ENCODE results near the gene EXOC3L4.
"Not testable (repeated sequence)": the region's sequence is repeated elsewhere in the genome, so short reads cannot be mapped to it uniquely, and the experiment has no call there.

The EXOC3L4 gene

GRCh38 chr14:103113774-103114173 is 19.2 kb downstream of the EXOC3L4 start:
- H3K27ac Mint-ChIP-seq = no peak overlapping the region
- no peak overlapping the region for H3K4me3 Mint-ChIP-seq
- peaks cover 11% of the 10 kb centered on the region for H3K27me3 Mint-ChIP-seq
- H3K9me3 Mint-ChIP-seq = no peaks in the 10 kb centered on the region
- H3K4me1 Mint-ChIP-seq (ENCODE audit: low read depth) = peaks cover 8% of the 10 kb centered on the region
- DNase-seq = no peak
- no peaks in the 10 kb centered on the region for H3K36me3 Mint-ChIP-seq (ENCODE audit: low read depth)

GRCh38 chr14:103115086-103115679 is 20.7 kb downstream of the EXOC3L4 start:
- not testable (repeated sequence) for H3K27ac Mint-ChIP-seq; DNase-seq; H3K36me3 Mint-ChIP-seq (ENCODE audit: low read depth); H3K9me3 Mint-ChIP-seq; H3K4me1 Mint-ChIP-seq (ENCODE audit: low read depth); H3K4me3 Mint-ChIP-seq
- peaks cover 17% of the 10 kb centered on the region for H3K27me3 Mint-ChIP-seq

- Mint-ChIP-seq H3K4me1 (ENCODE audit: low read depth) (peaks cover 8% of the 10 kb centered on the region), H3K36me3 (ENCODE audit: low read depth) (no peaks in the 10 kb centered on the region), H3K4me3 (no peak overlapping the region), H3K27ac (no peak overlapping the region), H3K27me3 (peaks cover 19% of the 10 kb centered on the region), H3K9me3 (no peaks in the 10 kb centered on the region)
- DNase-seq = no peak
Measured at GRCh38 chr14:103115845-103116572, 21.5 kb downstream of the EXOC3L4 start.

GRCh38 chr14:103116636-103117035 is 22.1 kb downstream of the EXOC3L4 start:
- Mint-ChIP-seq H3K4me1 (ENCODE audit: low read depth) (peaks cover 8% of the 10 kb centered on the region), H3K27ac (no peak overlapping the region), H3K36me3 (ENCODE audit: low read depth) (no peaks in the 10 kb centered on the region), H3K27me3 (peaks cover 22% of the 10 kb centered on the region), H3K4me3 (no peak overlapping the region), H3K9me3 (no peaks in the 10 kb centered on the region)
- no peak for DNase-seq

GRCh38 chr14:103117499-103117898 is 23.0 kb downstream of the EXOC3L4 start:
- not testable (repeated sequence) for H3K4me3 Mint-ChIP-seq; DNase-seq; H3K9me3 Mint-ChIP-seq; H3K36me3 Mint-ChIP-seq (ENCODE audit: low read depth); H3K27ac Mint-ChIP-seq
- Mint-ChIP-seq H3K27me3 (peaks cover 29% of the 10 kb centered on the region), H3K4me1 (ENCODE audit: low read depth) (peaks cover 10% of the 10 kb centered on the region)

- H3K4me1 Mint-ChIP-seq (ENCODE audit: low read depth) = peaks cover 10% of the 10 kb centered on the region
Measured at GRCh38 chr14:103118018-103118662, 23.6 kb downstream of the EXOC3L4 start.

GRCh38 chr14:103118663-103119404 is 24.3 kb downstream of the EXOC3L4 start:
- Mint-ChIP-seq H3K27me3 (peaks cover 36% of the 10 kb centered on the region), H3K27ac (no peak overlapping the region), H3K4me3 (no peak overlapping the region), H3K36me3 (ENCODE audit: low read depth) (no peaks in the 10 kb centered on the region), H3K9me3 (no peaks in the 10 kb centered on the region), H3K4me1 (ENCODE audit: low read depth) (peaks cover 10% of the 10 kb centered on the region)
- no peak for DNase-seq

More at GRCh38 chr14:103118018-103118662, 23.6 kb downstream of the EXOC3L4 start:
- Mint-ChIP-seq H3K36me3 (ENCODE audit: low read depth) (no peaks in the 10 kb centered on the region), H3K27ac (no peak overlapping the region), H3K4me3 (no peak overlapping the region), H3K27me3 (peaks cover 35% of the 10 kb centered on the region), H3K9me3 (no peaks in the 10 kb centered on the region)
- no peak for DNase-seq

- not testable (repeated sequence) for DNase-seq; H3K27ac Mint-ChIP-seq; H3K36me3 Mint-ChIP-seq (ENCODE audit: low read depth); H3K4me3 Mint-ChIP-seq; H3K9me3 Mint-ChIP-seq; H3K4me1 Mint-ChIP-seq (ENCODE audit: low read depth)
- H3K27me3 Mint-ChIP-seq = peaks cover 43% of the 10 kb centered on the region
Measured at GRCh38 chr14:103119527-103119926, 25.0 kb downstream of the EXOC3L4 start.

- H3K4me1 Mint-ChIP-seq (ENCODE audit: low read depth) = peaks cover 2% of the 10 kb centered on the region
- H3K27ac Mint-ChIP-seq = no peak overlapping the region
- H3K4me3 Mint-ChIP-seq = no peak overlapping the region
- H3K9me3 Mint-ChIP-seq = no peaks in the 10 kb centered on the region
- DNase-seq = no peak
- no peaks in the 10 kb centered on the region for H3K36me3 Mint-ChIP-seq (ENCODE audit: low read depth)
- peaks cover 48% of the 10 kb centered on the region for H3K27me3 Mint-ChIP-seq
Measured at GRCh38 chr14:103121121-103121845, 26.8 kb downstream of the EXOC3L4 start.

GRCh38 chr14:103121846-103122584 is 27.5 kb downstream of the EXOC3L4 start:
- DNase-seq = no peak
- no peak overlapping the region for H3K27ac Mint-ChIP-seq

GRCh38 chr14:103122585-103122946 is 28.0 kb downstream of the EXOC3L4 start:
- Mint-ChIP-seq H3K4me3 (no peak overlapping the region), H3K27me3 (peaks cover 48% of the 10 kb centered on the region), H3K4me1 (ENCODE audit: low read depth) (peaks cover 2% of the 10 kb centered on the region), H3K27ac (no peak overlapping the region), H3K36me3 (ENCODE audit: low read depth) (no peaks in the 10 kb centered on the region), H3K9me3 (no peaks in the 10 kb centered on the region)
- DNase-seq = no peak

More at GRCh38 chr14:103121846-103122584, 27.5 kb downstream of the EXOC3L4 start:
- Mint-ChIP-seq H3K27me3 (peaks cover 48% of the 10 kb centered on the region), H3K9me3 (no peaks in the 10 kb centered on the region), H3K36me3 (ENCODE audit: low read depth) (no peaks in the 10 kb centered on the region), H3K4me3 (no peak overlapping the region), H3K4me1 (ENCODE audit: low read depth) (peaks cover 2% of the 10 kb centered on the region)

- H3K27ac Mint-ChIP-seq = no peak within 1 kb of the TSS
- no peak for DNase-seq
- peaks cover 48% of the 10 kb centered on the region for H3K27me3 Mint-ChIP-seq
- no peaks in the 10 kb centered on the region for H3K36me3 Mint-ChIP-seq (ENCODE audit: low read depth)
- peaks cover 2% of the 10 kb centered on the region for H3K4me1 Mint-ChIP-seq (ENCODE audit: low read depth)
- no peaks in the 10 kb centered on the region for H3K9me3 Mint-ChIP-seq
- peak within 1 kb of the TSS; percentile 18 for H3K4me3 Mint-ChIP-seq
Measured at GRCh38 chr14:103122947-103123633, 28.6 kb downstream of the EXOC3L4 start, which contains the start of gene TNFAIP2. TNFAIP2 (plus strand) TSS chr14:103123461; CDS start chr14:103126458, 2,997 bp downstream.

All from activated T-cell treated with anti-CD3 and anti-CD28 coated beads, Interleukin-2, amount 50 U/mL, for 24 hours (primary cell).